K562 treated with DMSO at 1 percent for 12 hours (cell line): Measurements from ENCODE around the gene PGPEP1. TPM values are rescaled to one million over a fixed set of nuclear protein-coding genes. Genes with fewer than 3 reads are reported as not detected.

ENCODE experiments used
- total RNA-seq: library from RNA; unstranded; fragments of 300-600 nt; gene quantifications from 2 replicates; pipeline ENCODE4 v1.2.3, GENCODE V29; 2022; ENCODE audit not compliant: insufficient read depth

PGPEP1 gene
- total RNA-seq, result 29.5 and 31.0 TPM in 2 replicates

GRCh38 chr19:18340190-18340989 lies at the start of gene PGPEP1:
Gene PGPEP1 (plus strand): TSS chr19:18340598. CDS start chr19:18340682, 84 bp downstream.

DNA sequence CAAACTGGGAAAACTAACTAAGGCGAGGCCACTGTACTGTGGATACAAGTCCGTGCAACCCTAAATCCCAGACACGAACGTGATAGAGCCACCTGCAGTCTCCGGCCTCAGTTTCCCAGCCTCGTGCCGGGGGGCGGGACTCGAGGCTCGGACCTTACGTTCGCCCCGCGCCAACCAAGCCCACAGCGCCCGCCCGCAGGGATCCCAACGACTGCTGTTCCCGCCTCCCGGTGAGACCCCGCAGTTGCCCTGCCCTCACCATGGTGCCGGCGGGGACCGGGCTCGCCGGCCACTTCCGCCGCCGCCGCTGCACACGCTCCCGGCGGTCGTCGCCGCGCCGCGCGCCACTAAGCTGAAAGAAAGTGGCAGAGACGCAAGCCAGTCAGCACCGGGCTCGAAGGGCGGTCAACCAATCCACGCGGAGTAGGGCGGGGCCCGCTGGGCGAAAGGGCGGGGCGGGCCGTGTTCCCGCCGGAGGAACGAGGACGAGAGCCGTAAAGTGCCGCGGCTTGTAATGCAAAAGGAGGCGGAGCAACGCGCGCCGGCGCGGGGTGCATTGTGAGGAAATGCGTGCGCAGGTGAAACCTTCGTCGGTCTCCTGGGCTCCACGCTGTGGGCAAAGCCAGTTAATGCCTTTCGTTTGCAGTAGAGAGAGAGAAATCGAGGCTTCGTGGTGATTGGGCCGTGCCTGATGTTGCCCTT lies 17.5 kb upstream of the PGPEP1 start, which contains the start of gene LSM4:
Gene LSM4, minus strand, starts transcription at position 318 of the 702 bp plus-strand sequence. Its CDS starts 56 bp downstream, at position 262.

DNA sequence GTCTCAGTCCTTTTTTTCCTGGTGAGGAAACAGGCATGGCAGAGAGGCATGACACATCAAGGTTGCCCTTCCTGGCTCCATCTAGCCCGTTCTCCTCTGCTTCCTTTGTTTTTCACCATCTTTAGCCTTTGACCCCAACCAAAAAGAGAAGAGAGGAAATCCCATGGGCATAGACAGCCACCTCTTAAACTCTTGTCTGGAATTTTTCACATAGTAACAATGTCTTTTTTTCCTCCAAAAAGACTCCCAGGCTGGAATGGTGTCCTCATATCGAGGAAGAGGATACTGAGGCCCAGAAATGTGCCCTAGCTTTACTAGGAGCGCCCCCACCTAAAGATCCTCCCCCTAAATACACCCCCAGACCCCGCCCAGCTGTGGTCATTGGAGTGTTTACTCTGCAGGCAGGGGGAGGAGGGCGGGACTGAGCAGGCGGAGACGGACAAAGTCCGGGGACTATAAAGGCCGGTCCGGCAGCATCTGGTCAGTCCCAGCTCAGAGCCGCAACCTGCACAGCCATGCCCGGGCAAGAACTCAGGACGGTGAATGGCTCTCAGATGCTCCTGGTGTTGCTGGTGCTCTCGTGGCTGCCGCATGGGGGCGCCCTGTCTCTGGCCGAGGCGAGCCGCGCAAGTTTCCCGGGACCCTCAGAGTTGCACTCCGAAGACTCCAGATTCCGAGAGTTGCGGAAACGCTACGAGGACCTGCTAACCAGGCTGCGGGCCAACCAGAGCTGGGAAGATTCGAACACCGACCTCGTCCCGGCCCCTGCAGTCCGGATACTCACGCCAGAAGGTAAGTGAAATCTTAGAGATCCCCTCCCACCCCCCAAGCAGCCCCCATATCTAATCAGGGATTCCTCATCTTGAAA lies 45.5 kb downstream of the PGPEP1 start, which contains the start of gene GDF15:
Gene GDF15, plus strand, starts transcription at position 484 of the 868 bp plus-strand sequence. Its CDS starts 32 bp downstream, at position 516.

GRCh38 chr19:18397242-18398202 lies 57.1 kb downstream of the PGPEP1 start, which contains the start of gene LRRC25:
Gene LRRC25 (minus strand): TSS chr19:18397622. CDS start chr19:18396963, 659 bp downstream.

GRCh38 chr19:18419195-18419698 lies 78.8 kb downstream of the PGPEP1 start, which contains the start of gene SSBP4:
Gene SSBP4 (plus strand): TSS chr19:18419398. CDS start chr19:18419649, 251 bp downstream.

Other genes starting within 250 kb of the PGPEP1 start
- gene MAST3, start 242.8 kb upstream of the PGPEP1 start, total RNA-seq, result 4.6 and 13.5 TPM in 2 replicates
- 5.0 and 19.5 TPM in 2 replicates for gene PIK3R2, start 187.4 kb upstream of the PGPEP1 start, total RNA-seq
- 92.4 and 92.6 TPM in 2 replicates for gene IFI30, start 166.8 kb upstream of the PGPEP1 start, total RNA-seq
- 46.3 and 49.7 TPM in 2 replicates for gene MPV17L2, start 147.4 kb upstream of the PGPEP1 start, total RNA-seq
- gene RAB3A, start 136.6 kb upstream of the PGPEP1 start, total RNA-seq, result 1.8 and 3.7 TPM in 2 replicates
- not detected in 2 replicates for gene PDE4C, start 114.2 kb upstream of the PGPEP1 start, total RNA-seq
- 1.1 and 1.6 TPM in 2 replicates for gene IQCN, start 66.1 kb upstream of the PGPEP1 start, total RNA-seq
- 223 and 258 TPM in 2 replicates for gene JUND, start 59.0 kb upstream of the PGPEP1 start, total RNA-seq
- 274 and 320 TPM in 2 replicates for gene LSM4, start 17.5 kb upstream of the PGPEP1 start, total RNA-seq
- gene GDF15, start 45.6 kb downstream of the PGPEP1 start, total RNA-seq, result 360 and 415 TPM in 2 replicates
- 3.1 and 3.3 TPM in 2 replicates for gene LRRC25, start 57.0 kb downstream of the PGPEP1 start, total RNA-seq
- 103 and 117 TPM in 2 replicates for gene SSBP4, start 78.8 kb downstream of the PGPEP1 start, total RNA-seq
- 221 and 238 TPM in 2 replicates for gene ISYNA1, start 97.5 kb downstream of the PGPEP1 start, total RNA-seq
- 8.9 and 15.6 TPM in 2 replicates for gene ELL, start 181.5 kb downstream of the PGPEP1 start, total RNA-seq
- gene FKBP8, start 203.0 kb downstream of the PGPEP1 start, total RNA-seq, result 233 and 342 TPM in 2 replicates
- gene KXD1, start 217.3 kb downstream of the PGPEP1 start, total RNA-seq, result 129 and 146 TPM in 2 replicates
- 2,712 and 3,383 TPM in 2 replicates for gene UBA52, start 231.3 kb downstream of the PGPEP1 start, total RNA-seq
- 74.6 and 112 TPM in 2 replicates for gene REX1BD, start 248.2 kb downstream of the PGPEP1 start, total RNA-seq